GM13977 (cell line): ENCODE results near the gene UGDH.
"Not testable (repeated sequence)": the region's sequence is repeated elsewhere in the genome, so short reads cannot be mapped to it uniquely, and the experiment has no call there.

Source experiments
- DNase-seq: peaks from one replicate; pipeline ENCODE4 v3.0.0; 2012; ENCODE audit warnings: low spot score
- in situ Hi-C: fragments of 300-500 bp; cut with MboI; formaldehyde crosslinking; loops from one replicate; pipeline ENCODE4 v1.12.0; 2022; ENCODE audit warnings: low sequenced_read_pairs, low pct_unique_long_range_greater_than_20kb, mixed read lengths, inconsistent platforms; ENCODE audit not compliant: unreplicated experiment
- TF ChIP-seq, protein P1 (sequence below): IDR thresholded peaks from 2 replicates; pipeline ENCODE4 v1.5.1; 2012; ENCODE audit warnings: mild to moderate bottlenecking, control low read depth; ENCODE audit not compliant: insufficient read depth; ENCODE audit errors: extremely low read depth, missing control alignments

UGDH gene

DNA sequence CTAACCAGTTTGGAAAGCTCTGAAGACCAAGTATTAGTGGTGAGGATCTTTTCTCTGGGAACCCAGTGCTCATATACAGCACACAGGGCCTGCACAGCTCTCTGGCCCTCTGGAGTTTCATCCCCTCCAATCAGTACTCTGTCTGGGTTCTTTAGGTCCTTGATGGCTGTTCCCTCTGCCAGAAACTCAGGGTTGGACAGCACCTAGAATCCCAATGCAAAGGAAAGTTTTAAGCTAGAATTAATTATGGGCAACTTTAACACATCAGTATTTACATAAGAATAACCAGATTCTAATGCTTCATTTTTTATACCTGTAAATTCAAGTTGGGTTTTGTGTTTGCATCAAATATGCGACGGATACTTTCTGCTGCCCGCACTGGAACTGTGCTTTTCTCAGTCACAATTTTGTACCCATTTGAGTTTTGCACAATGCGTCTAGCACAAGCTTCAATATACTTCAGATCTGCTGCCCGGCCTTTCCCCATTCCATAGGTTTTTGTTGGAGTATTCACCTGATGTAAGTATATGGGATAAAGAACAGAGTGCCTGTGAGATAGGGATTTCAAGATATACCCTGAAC, 16.8 kb downstream of the UGDH start:
- in situ Hi-C loops, result no loop called here
- TF ChIP-seq, protein P1, sequence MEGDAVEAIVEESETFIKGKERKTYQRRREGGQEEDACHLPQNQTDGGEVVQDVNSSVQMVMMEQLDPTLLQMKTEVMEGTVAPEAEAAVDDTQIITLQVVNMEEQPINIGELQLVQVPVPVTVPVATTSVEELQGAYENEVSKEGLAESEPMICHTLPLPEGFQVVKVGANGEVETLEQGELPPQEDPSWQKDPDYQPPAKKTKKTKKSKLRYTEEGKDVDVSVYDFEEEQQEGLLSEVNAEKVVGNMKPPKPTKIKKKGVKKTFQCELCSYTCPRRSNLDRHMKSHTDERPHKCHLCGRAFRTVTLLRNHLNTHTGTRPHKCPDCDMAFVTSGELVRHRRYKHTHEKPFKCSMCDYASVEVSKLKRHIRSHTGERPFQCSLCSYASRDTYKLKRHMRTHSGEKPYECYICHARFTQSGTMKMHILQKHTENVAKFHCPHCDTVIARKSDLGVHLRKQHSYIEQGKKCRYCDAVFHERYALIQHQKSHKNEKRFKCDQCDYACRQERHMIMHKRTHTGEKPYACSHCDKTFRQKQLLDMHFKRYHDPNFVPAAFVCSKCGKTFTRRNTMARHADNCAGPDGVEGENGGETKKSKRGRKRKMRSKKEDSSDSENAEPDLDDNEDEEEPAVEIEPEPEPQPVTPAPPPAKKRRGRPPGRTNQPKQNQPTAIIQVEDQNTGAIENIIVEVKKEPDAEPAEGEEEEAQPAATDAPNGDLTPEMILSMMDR, result no peak
- DNase-seq, result no peak

DNA sequence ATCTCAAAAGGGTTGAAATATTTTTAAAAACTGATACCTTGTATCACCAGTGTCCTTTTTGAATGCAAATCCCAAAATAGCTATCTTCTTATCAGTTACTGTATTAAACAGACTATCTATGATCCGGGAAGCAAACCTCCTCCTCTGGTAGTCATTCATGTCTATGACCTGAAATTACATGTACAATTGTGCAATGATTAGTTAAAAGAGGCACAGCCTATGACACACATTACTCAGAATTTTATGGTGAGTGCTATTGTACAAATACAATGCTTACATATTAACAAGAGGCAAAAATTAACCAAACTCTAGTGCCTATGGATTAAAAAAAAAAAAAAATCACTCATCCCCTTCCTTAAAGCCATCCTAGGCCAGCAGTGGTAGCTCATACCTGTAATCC, 21.7 kb downstream of the UGDH start:
- DNase-seq, result no peak
- in situ Hi-C loops, result no loop called here
- TF ChIP-seq, protein P1, result no peak

- no peak for DNase-seq
- in situ Hi-C loops, result no loop called here
- TF ChIP-seq, protein P1, result no peak
Measured at GRCh38 chr4:39504538-39504937, 22.7 kb downstream of the UGDH start.

DNA sequence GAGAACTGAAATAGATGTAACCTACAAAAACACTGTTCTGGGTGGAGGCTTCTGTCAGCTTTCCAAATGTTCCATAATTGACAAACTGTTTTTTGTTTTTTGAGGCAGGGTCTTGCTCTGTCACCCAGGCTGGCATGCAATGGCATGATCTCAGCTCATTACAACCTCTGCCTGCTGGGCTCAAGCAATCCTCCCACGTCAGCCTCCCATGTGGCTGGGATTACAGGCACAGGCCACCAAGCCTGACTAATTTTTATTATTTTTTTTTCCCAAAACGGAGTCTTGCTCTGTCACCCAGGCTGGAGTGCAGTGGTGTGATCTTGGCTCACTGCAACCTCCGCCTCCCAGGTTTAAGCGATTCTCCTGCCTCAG, 24.6 kb downstream of the UGDH start:
- DNase-seq, in situ Hi-C loops: not testable (repeated sequence)

DNA sequence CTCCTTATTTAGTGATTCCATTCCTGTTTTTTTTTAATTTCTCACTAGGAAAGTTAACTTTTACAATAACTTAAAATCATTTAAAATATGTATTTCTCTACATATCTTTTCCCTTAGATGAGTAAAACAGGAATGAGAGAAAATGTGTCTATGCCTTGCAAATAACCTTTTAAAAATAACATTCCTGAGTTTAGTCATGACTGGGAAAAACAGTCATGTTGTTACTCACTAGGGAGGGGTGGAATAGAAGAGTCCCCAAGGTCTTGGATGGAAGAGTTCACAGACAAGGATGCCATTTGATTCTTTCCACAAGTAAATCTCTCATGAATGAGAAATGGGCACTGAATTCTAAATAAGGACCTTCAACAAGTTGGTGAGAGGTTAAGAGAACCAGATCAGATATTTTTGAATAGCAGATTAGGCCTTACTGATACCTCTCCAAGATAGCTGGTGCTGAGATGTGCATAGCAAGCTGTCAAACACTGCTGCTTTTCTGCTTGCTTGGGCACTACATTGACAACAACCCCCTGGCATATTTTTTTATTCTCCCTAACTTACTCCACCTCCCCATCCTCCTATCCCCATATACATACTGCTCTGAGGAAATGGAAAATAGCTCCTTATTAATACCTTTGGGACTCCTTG, 25.1 kb downstream of the UGDH start:
- no peak for DNase-seq
- in situ Hi-C loops, result no loop called here
- TF ChIP-seq, protein P1, result no peak

- TF ChIP-seq, protein P1, result no peak
- no peak for DNase-seq
- in situ Hi-C loops, result no loop called here
Measured at GRCh38 chr4:39498727-39499020, 28.6 kb downstream of the UGDH start.

GRCh38 chr4:39497909-39498726, 29.1 kb downstream of the UGDH start:
- TF ChIP-seq, protein P1, result no peak
- DNase-seq, result no peak
- in situ Hi-C loops, result no loop called here
